OCI-LY7 (cell line): ENCODE results near the gene CHST8. TPM values are rescaled to one million over a fixed set of nuclear protein-coding genes. Genes with fewer than 3 reads are reported as not detected.

Source experiments
- BruUV-seq: library from RNA; stranded (reverse); fragments of 400-500 nt; replicated peaks from 2 replicates; lab custom pipeline; 2021; lab: Mats Ljungman, UMichigan
- CTCF ChIA-PET: fragments of 300-600 bp; sonication (Branson Sonifier 250); formaldehyde crosslinking; loops from one replicate; lab custom pipeline; 2022; ENCODE audit warnings: antibody characterized with exemption; ENCODE audit not compliant: unreplicated experiment; lab: Charles Lee
- POLR2A ChIA-PET: fragments of 300-600 bp; sonication (Branson Sonifier 250); formaldehyde crosslinking; loops from one replicate; lab custom pipeline; 2022; ENCODE audit warnings: antibody characterized with exemption; lab: Charles Lee
- DNase-seq: peaks from one replicate; pipeline ENCODE4 v3.0.0-alpha.2; 2015; ENCODE audit warnings: low spot score
- H2AFZ ChIP-seq: fragments of 200-600 bp; sonication (generic), shearing (Covaris generic); 2 replicates; pipeline ENCODE4 v1.6.1; 2014; ENCODE audit warnings: mild to moderate bottlenecking, antibody characterized with exemption, low read length, moderate library complexity
- H3K27ac ChIP-seq: fragments of 200-600 bp; sonication (generic); 2 replicates; pipeline ENCODE4 v1.5.1; 2014; ENCODE audit warnings: mixed run types, low read depth, mild to moderate bottlenecking, moderate library complexity, low read length, inconsistent platforms; ENCODE audit not compliant: poor library complexity, severe bottlenecking
- H3K36me3 ChIP-seq: fragments of 200-600 bp; sonication (generic); 2 replicates; pipeline ENCODE4 v1.6.1; 2014; ENCODE audit warnings: mild to moderate bottlenecking, antibody characterized with exemption, low read length, moderate library complexity, mixed read lengths; ENCODE audit not compliant: insufficient read depth
- H3K4me1 ChIP-seq: fragments of 200-600 bp; sonication (generic); 2 replicates; pipeline ENCODE4 v1.5.1; 2014; ENCODE audit warnings: mild to moderate bottlenecking, low read length; ENCODE audit not compliant: insufficient read depth, poor library complexity, severe bottlenecking
- H3K4me2 ChIP-seq: fragments of 200-600 bp; sonication (generic); 2 replicates; pipeline ENCODE4 v1.6.1; 2014; ENCODE audit warnings: mild to moderate bottlenecking, low read length
- H3K4me3 ChIP-seq: fragments of 200-600 bp; sonication (generic); 2 replicates; pipeline ENCODE4 v1.5.1; 2014; ENCODE audit warnings: mild to moderate bottlenecking, low read depth, low read length; ENCODE audit not compliant: poor library complexity, severe bottlenecking
- H3K79me2 ChIP-seq: fragments of 200-600 bp; sonication (generic); 2 replicates; pipeline ENCODE4 v1.6.1; 2016; ENCODE audit warnings: low read depth, mild to moderate bottlenecking, low read length, moderate library complexity, mixed read lengths; ENCODE audit not compliant: insufficient read depth
- H3K9me2 ChIP-seq: fragments of 200-600 bp; sonication (generic); 2 replicates; pipeline ENCODE4 v1.6.1; 2016; ENCODE audit warnings: mild to moderate bottlenecking, low read length, mixed read lengths; ENCODE audit not compliant: insufficient read depth
- H3K9me3 ChIP-seq: fragments of 200-600 bp; sonication (generic); 2 replicates; pipeline ENCODE4 v1.6.1; 2014; ENCODE audit warnings: mild to moderate bottlenecking, mixed run types, low read length, mixed read lengths
- H4K20me1 ChIP-seq: fragments of 200-600 bp; sonication (generic); 2 replicates; pipeline ENCODE4 v1.6.1; 2014; ENCODE audit warnings: mild to moderate bottlenecking, antibody characterized with exemption, low read length, moderate library complexity, mixed read lengths; ENCODE audit not compliant: insufficient read depth
- CTCF ChIP-seq: fragments of 200-600 bp; sonication (generic); conservative IDR thresholded peaks from 2 replicates; pipeline ENCODE4 v1.5.1; 2014; ENCODE audit warnings: mild to moderate bottlenecking, antibody characterized with exemption, low read length, moderate library complexity, mixed read lengths
- EZH2phosphoT487 ChIP-seq: fragments of 200-600 bp; sonication (generic); IDR thresholded peaks from 2 replicates; pipeline ENCODE4 v1.6.1; 2018; ENCODE audit warnings: low read depth, borderline replicate concordance, mild to moderate bottlenecking, mixed run types, antibody characterized with exemption, low read length, moderate library complexity, mixed read lengths
- intact Hi-C: fragments of 100-400 bp; cut with micrococcal nuclease; formaldehyde crosslinking; loops from one replicate; pipeline ENCODE4 v1.10.0; 2022; ENCODE audit not compliant: unreplicated experiment
- total RNA-seq, 2 experiments: library from RNA; depleted of rRNA in 1 of 2; stranded (reverse); fragments of >200 nt in 1 of 2; shearing (Covaris generic) in 1 of 2; gene quantifications; 2 replicates each; pipeline ENCODE4 v1.2.3, GENCODE V29; 2014 to 2022

Gene CHST8
- total RNA-seq, 2 experiments from 2014 or later, result not detected

GRCh38 chr19:33752018-33752800 is 130.5 kb downstream of the CHST8 start:
- H4K20me1 ChIP-seq, result no peaks in the 10 kb centered on the region
- no peaks in the 10 kb centered on the region for H3K36me3 ChIP-seq
- H3K4me1 ChIP-seq, result no peaks in the 10 kb centered on the region
- no TSS peak for BruUV-seq
- H3K9me3 ChIP-seq, result no peaks in the 10 kb centered on the region
- H3K4me3 ChIP-seq, result no peak overlapping the region
- ChIA-PET POLR2A (no interaction called here), CTCF (no interaction called here)
- intact Hi-C loops, result no loop called here
- no peak overlapping the region for H3K4me2 ChIP-seq
- no peak overlapping the region for H2AFZ ChIP-seq
- DNase-seq, result no peak
- no peaks in the 10 kb centered on the region for H3K9me2 ChIP-seq
- no peaks in the 10 kb centered on the region for H3K79me2 ChIP-seq
- H3K27ac ChIP-seq, result no peak overlapping the region
- TF ChIP-seq CTCF, result no peak

GRCh38 chr19:33752945-33753344 is 131.2 kb downstream of the CHST8 start:
- BruUV-seq, result no TSS peak
- no peak overlapping the region for H3K4me2 ChIP-seq
- H4K20me1 ChIP-seq, result no peaks in the 10 kb centered on the region
- intact Hi-C loops, result no loop called here
- POLR2A ChIA-PET, result no interaction called here
- no peaks in the 10 kb centered on the region for H3K79me2 ChIP-seq
- H3K27ac ChIP-seq, result no peak overlapping the region
- no peak overlapping the region for H3K4me3 ChIP-seq
- no peak for DNase-seq
- no peaks in the 10 kb centered on the region for H3K9me3 ChIP-seq
- no peak for TF ChIP-seq CTCF
- TF ChIP-seq EZH2phosphoT487, result no peak
- no peaks in the 10 kb centered on the region for H3K9me2 ChIP-seq
- H3K36me3 ChIP-seq, result no peaks in the 10 kb centered on the region
- CTCF ChIA-PET, result no interaction called here
- H2AFZ ChIP-seq, result no peak overlapping the region
- H3K4me1 ChIP-seq, result no peaks in the 10 kb centered on the region

GRCh38 chr19:33754361-33754760 is 132.6 kb downstream of the CHST8 start:
- Histone ChIP-seq H3K79me2 (no peaks in the 10 kb centered on the region), H3K4me3 (no peak overlapping the region), H3K9me2 (no peaks in the 10 kb centered on the region), H3K9me3 (no peaks in the 10 kb centered on the region), H3K4me2 (no peak overlapping the region), H3K27ac (no peak overlapping the region), H3K4me1 (no peaks in the 10 kb centered on the region), H2AFZ (no peak overlapping the region), H3K36me3 (no peaks in the 10 kb centered on the region), H4K20me1 (no peaks in the 10 kb centered on the region)
- TF ChIP-seq EZH2phosphoT487, result no peak
- no peak for TF ChIP-seq CTCF
- DNase-seq, result no peak
- ChIA-PET POLR2A (no interaction called here), CTCF (no interaction called here)
- intact Hi-C loops, result no loop called here
- BruUV-seq, result no TSS peak
